C1 segment of cervical spinal cord (tissue), 14 donors: Measurements from ENCODE around the gene CBY1.

ENCODE experiments used
- DNase-seq, 14 donors: peaks; one replicate each; lab custom pipeline; 2025; lab: John Stamatoyannopoulos, UW

The CBY1 gene

DNA sequence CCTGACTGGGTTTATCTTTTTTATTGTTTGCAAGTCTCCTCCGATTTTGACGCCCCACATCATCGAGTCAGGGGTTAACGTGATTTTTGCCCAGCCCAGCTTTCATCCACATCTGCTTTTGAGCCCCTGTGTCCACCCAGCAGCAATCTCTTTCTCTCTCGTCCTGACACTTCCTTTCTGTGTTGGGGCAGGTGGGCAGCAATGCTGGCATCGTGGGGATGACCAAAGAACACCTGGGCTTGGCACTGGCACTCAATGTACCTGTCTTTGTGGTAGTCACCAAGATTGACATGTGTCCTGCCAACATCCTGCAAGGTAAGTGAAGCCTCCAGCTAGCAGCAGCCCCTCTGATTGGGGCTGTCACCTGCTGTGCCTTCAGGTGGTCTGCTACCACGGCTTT, 65.1 kb downstream of the CBY1 start:
- DNase-seq: no peak
